Caco-2 (cell line): ENCODE data around the gene SELPLG. TPM values are rescaled to one million over a fixed set of nuclear protein-coding genes. Genes with fewer than 3 reads are reported as not detected.

Source experiments
- BruUV-seq: library from RNA; stranded (reverse); fragments of 400-500 nt; replicated peaks from 2 replicates; lab custom pipeline; 2021; lab: Mats Ljungman, UMichigan
- CTCF ChIA-PET: fragments of 300-600 bp; sonication (Branson Sonifier 250); formaldehyde crosslinking; loops from one replicate; lab custom pipeline; 2022; ENCODE audit warnings: antibody characterized with exemption; lab: Charles Lee
- POLR2A ChIA-PET: fragments of 300-600 bp; sonication (Branson Sonifier 250); formaldehyde crosslinking; loops from one replicate; lab custom pipeline; 2022; ENCODE audit warnings: antibody characterized with exemption; lab: Charles Lee
- DNase-seq, 2 experiments: peaks; one replicate each; pipeline versions ENCODE4 v3.0.0 to v3.0.0-alpha.2; 2020 to 2022
- H3K27me3 ChIP-seq: replicated peaks from 2 replicates; pipeline ENCODE4 v1.6.0; 2011; ENCODE audit warnings: low read length; ENCODE audit not compliant: control insufficient read depth, insufficient read depth
- H3K36me3 ChIP-seq: 2 replicates; pipeline ENCODE4 v1.5.1; 2011; ENCODE audit warnings: low read length; ENCODE audit not compliant: control insufficient read depth, insufficient read depth
- H3K4me1 ChIP-seq: fragments of 250-450 bp; sonication (Bioruptor Pico); 2 replicates; pipeline ENCODE4 v1.5.1; 2020; ENCODE audit warnings: mild to moderate bottlenecking
- H3K4me3 ChIP-seq: 2 replicates; pipeline ENCODE4 v1.5.1; 2011; ENCODE audit warnings: low read depth, mild to moderate bottlenecking, control low read depth, low read length
- H3K9me3 ChIP-seq: fragments of 250-450 bp; sonication (Bioruptor Pico); 2 replicates; pipeline ENCODE4 v1.5.1; 2020; ENCODE audit warnings: mild to moderate bottlenecking, moderate library complexity
- H3K27ac Mint-ChIP-seq: one replicate; pipeline ENCODE4 v1.8.0; 2022; ENCODE audit warnings: mixed read lengths; ENCODE audit not compliant: unreplicated experiment
- H3K27me3 Mint-ChIP-seq: one replicate; pipeline ENCODE4 v1.8.0; 2022; ENCODE audit warnings: mixed read lengths; ENCODE audit not compliant: insufficient read depth, unreplicated experiment
- H3K36me3 Mint-ChIP-seq: one replicate; pipeline ENCODE4 v1.8.0; 2022; ENCODE audit warnings: mild to moderate bottlenecking, mixed read lengths; ENCODE audit not compliant: insufficient read depth, unreplicated experiment
- H3K4me1 Mint-ChIP-seq: one replicate; pipeline ENCODE4 v1.8.0; 2022; ENCODE audit warnings: low read depth, mixed read lengths; ENCODE audit not compliant: unreplicated experiment
- H3K4me3 Mint-ChIP-seq: one replicate; pipeline ENCODE4 v1.8.0; 2022; ENCODE audit warnings: mild to moderate bottlenecking, moderate library complexity, mixed read lengths; ENCODE audit not compliant: unreplicated experiment
- H3K9me3 Mint-ChIP-seq: one replicate; pipeline ENCODE4 v1.8.0; 2022; ENCODE audit warnings: mixed read lengths; ENCODE audit not compliant: unreplicated experiment
- intact Hi-C: fragments of 100-400 bp; cut with micrococcal nuclease; formaldehyde crosslinking; loops from one replicate; pipeline ENCODE4 v1.10.0; 2022; ENCODE audit not compliant: unreplicated experiment
- total RNA-seq: library from RNA; stranded (reverse); gene quantifications from 2 replicates; pipeline ENCODE4 v1.2.3, GENCODE V29; 2022
- TF ChIP-seq, protein P1 (sequence below), 2 experiments: fragments of 200-600 bp in 1 of 2; IDR thresholded peaks; 1 replicate in 1 of 2; 2 replicates in 1 of 2; pipeline versions ENCODE4 v1.5.1 to v1.8.0; 2011 to 2022; ENCODE audit warnings: antibody characterized with exemption in 1 of 2, control low read depth in 1 of 2, inconsistent platforms in 1 of 2, low read depth in 1 of 2, low read length in 1 of 2, mild to moderate bottlenecking in 1 of 2, moderate library complexity in 1 of 2; ENCODE audit not compliant: insufficient read depth in 1 of 2, severe bottlenecking in 1 of 2, unreplicated experiment in 1 of 2

SELPLG gene
- total RNA-seq, 1 experiment from 2014 or later: 0.23 TPM

DNA sequence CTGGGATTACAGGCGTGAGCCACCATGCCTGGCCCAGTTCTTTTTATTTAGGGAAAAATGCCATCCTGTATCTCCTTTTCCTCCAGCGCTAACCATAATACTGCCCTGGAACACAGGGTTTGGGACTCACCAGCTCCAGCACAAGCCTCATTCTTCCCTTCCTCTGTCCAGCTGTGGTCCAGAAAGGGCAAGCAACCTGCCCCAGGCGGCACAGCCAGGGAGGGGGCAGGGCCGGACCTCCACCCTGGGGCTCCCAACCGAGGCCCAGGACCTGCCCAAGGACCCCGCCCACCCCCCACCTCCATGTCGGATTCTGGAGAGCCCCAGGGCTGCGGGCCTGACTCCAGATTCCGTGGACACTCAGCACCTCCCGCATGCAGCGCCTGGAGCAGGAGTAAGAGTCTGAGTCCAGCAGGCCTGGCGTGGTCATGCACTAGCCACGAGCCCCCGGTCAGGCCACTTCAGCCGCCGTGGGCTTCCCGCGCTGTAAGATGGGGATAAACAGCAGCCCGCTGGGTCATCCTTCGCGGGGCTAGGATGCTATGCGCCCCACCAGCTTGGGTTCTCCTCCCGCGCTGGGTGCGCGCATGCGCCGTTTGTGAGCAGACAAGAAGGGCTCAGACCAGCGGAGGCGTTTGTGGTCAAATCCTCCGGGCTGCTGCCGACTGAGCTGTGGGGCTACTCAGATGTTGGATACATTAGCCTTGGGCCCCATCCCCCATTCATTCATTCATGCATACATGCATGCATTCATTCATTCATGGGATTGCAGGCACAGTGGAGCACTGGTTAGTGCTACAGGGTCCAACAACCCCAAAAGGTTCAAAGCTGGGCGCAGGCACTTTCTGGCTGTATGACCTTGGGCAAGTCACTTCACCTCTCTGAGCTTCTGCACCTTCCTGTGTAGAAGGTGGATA lies 52.1 kb downstream of the SELPLG start:
- TF ChIP-seq, protein P1, sequence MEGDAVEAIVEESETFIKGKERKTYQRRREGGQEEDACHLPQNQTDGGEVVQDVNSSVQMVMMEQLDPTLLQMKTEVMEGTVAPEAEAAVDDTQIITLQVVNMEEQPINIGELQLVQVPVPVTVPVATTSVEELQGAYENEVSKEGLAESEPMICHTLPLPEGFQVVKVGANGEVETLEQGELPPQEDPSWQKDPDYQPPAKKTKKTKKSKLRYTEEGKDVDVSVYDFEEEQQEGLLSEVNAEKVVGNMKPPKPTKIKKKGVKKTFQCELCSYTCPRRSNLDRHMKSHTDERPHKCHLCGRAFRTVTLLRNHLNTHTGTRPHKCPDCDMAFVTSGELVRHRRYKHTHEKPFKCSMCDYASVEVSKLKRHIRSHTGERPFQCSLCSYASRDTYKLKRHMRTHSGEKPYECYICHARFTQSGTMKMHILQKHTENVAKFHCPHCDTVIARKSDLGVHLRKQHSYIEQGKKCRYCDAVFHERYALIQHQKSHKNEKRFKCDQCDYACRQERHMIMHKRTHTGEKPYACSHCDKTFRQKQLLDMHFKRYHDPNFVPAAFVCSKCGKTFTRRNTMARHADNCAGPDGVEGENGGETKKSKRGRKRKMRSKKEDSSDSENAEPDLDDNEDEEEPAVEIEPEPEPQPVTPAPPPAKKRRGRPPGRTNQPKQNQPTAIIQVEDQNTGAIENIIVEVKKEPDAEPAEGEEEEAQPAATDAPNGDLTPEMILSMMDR (IDR thresholded peaks at IDR 0.05; ENCODE audit: insufficient read depth in 1 of 2, low read depth in 1 of 2, low read length in 1 of 2, severe bottlenecking in 1 of 2, unreplicated experiment in 1 of 2): no peak
- peaks cover 8% of the 10 kb centered on the region for H3K4me1 Mint-ChIP-seq
- intact Hi-C loops: no loop called here
- peaks cover 4% of the 10 kb centered on the region for H3K27me3 Mint-ChIP-seq
- POLR2A ChIA-PET: no interaction called here
- Histone ChIP-seq H3K36me3 (no peaks in the 10 kb centered on the region), H3K4me3 (no peak overlapping the region), H3K27me3 (no peaks in the 10 kb centered on the region), H3K9me3 (no peaks in the 10 kb centered on the region), H3K4me1 (0 out of 2 replicates have a peak, but pooled peaks cover 5% of the 10 kb centered on the region)
- no TSS peak for BruUV-seq
- peaks cover 12% of the 10 kb centered on the region for H3K9me3 Mint-ChIP-seq
- no peak overlapping the region for H3K4me3 Mint-ChIP-seq
- CTCF ChIA-PET: no interaction called here
- no peaks in the 10 kb centered on the region for H3K36me3 Mint-ChIP-seq
- no peak overlapping the region for H3K27ac Mint-ChIP-seq
- DNase-seq: no peak

GRCh38 chr12:108580531-108580930 lies 53.2 kb downstream of the SELPLG start:
- Histone ChIP-seq H3K4me3 (no peak overlapping the region), H3K27me3 (no peaks in the 10 kb centered on the region), H3K9me3 (no peaks in the 10 kb centered on the region), H3K4me1 (0 out of 2 replicates have a peak, but pooled peaks cover 5% of the 10 kb centered on the region), H3K36me3 (no peaks in the 10 kb centered on the region)
- POLR2A ChIA-PET: no interaction called here
- BruUV-seq: no TSS peak
- no peak for DNase-seq
- intact Hi-C loops: no loop called here
- H3K27ac Mint-ChIP-seq: no peak overlapping the region
- H3K27me3 Mint-ChIP-seq: peaks cover 4% of the 10 kb centered on the region
- peaks cover 8% of the 10 kb centered on the region for H3K4me1 Mint-ChIP-seq
- H3K4me3 Mint-ChIP-seq: no peak overlapping the region
- H3K36me3 Mint-ChIP-seq: no peaks in the 10 kb centered on the region
- H3K9me3 Mint-ChIP-seq: peaks cover 12% of the 10 kb centered on the region
- CTCF ChIA-PET: no interaction called here
- TF ChIP-seq, protein P1 (IDR thresholded peaks at IDR 0.05; ENCODE audit: insufficient read depth in 1 of 2, low read depth in 1 of 2, low read length in 1 of 2, severe bottlenecking in 1 of 2, unreplicated experiment in 1 of 2): no peak

DNA sequence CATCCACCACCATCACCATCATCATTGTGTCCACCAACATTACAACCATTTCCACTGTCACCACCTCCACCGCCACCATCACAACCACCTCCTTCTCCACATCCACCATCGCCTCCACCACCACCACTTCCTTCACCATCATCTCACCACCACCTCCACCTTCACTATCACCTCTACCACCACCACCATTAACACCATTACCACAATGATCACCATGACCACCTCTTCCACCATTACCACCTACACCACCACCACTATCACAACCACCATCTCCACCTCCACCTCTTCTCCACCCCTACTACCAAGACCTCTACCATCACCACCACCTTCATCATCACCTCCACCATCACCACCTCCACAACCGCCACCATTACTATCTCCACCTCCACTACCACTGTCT lies 54.9 kb downstream of the SELPLG start:
- Mint-ChIP-seq H3K9me3 (peaks cover 12% of the 10 kb centered on the region), H3K27me3 (peaks cover 4% of the 10 kb centered on the region), H3K36me3 (no peaks in the 10 kb centered on the region), H3K27ac (no peak overlapping the region), H3K4me3 (no peak overlapping the region), H3K4me1 (peaks cover 8% of the 10 kb centered on the region)
- Histone ChIP-seq H3K36me3 (no peaks in the 10 kb centered on the region), H3K9me3 (no peaks in the 10 kb centered on the region), H3K4me3 (no peak overlapping the region), H3K27me3 (no peaks in the 10 kb centered on the region), H3K4me1 (0 out of 2 replicates have a peak, but pooled peaks cover 5% of the 10 kb centered on the region)
- intact Hi-C loops: no loop called here
- POLR2A ChIA-PET: no interaction called here
- BruUV-seq: no TSS peak
- TF ChIP-seq, protein P1 (IDR thresholded peaks at IDR 0.05; ENCODE audit: insufficient read depth in 1 of 2, low read depth in 1 of 2, low read length in 1 of 2, severe bottlenecking in 1 of 2, unreplicated experiment in 1 of 2): no peak
- CTCF ChIA-PET: no interaction called here
- no peak for DNase-seq
